Loucy (cell line): ENCODE results near the gene MRPL18.

ENCODE experiments used
- H2AFZ ChIP-seq: fragments of 200-600 bp; sonication (generic); 2 replicates; pipeline ENCODE4 v1.6.0; 2016; ENCODE audit warnings: antibody characterized with exemption, mild to moderate bottlenecking, low read length, moderate library complexity
- H3F3A ChIP-seq: fragments of 200-600 bp; 2 replicates; pipeline ENCODE4 v1.6.0; 2016; ENCODE audit warnings: antibody characterized with exemption, low read depth, mild to moderate bottlenecking
- H3K27me3 ChIP-seq: fragments of 200-600 bp; sonication (generic); 2 replicates; pipeline ENCODE4 v1.6.1; 2014; ENCODE audit warnings: low read length, mild to moderate bottlenecking; ENCODE audit not compliant: insufficient read depth, poor library complexity, severe bottlenecking
- H3K36me3 ChIP-seq: fragments of 200-600 bp; sonication (generic); 2 replicates; pipeline ENCODE4 v1.6.1; 2016; ENCODE audit warnings: low read length; ENCODE audit not compliant: insufficient read depth
- H3K4me1 ChIP-seq: fragments of 200-600 bp; sonication (generic); 2 replicates; pipeline ENCODE4 v1.5.1; 2014; ENCODE audit warnings: low read length, mild to moderate bottlenecking; ENCODE audit not compliant: insufficient read depth, poor library complexity, severe bottlenecking
- H3K4me2 ChIP-seq: fragments of 200-600 bp; sonication (generic); 2 replicates; pipeline ENCODE4 v1.6.0; 2014; ENCODE audit warnings: antibody characterized with exemption, low read length, low read depth, mild to moderate bottlenecking; ENCODE audit not compliant: poor library complexity, severe bottlenecking
- H3K4me3 ChIP-seq: fragments of 200-600 bp; sonication (generic); 2 replicates; pipeline ENCODE4 v1.5.1; 2014; ENCODE audit warnings: low read length, mild to moderate bottlenecking, mixed read lengths; ENCODE audit not compliant: poor library complexity, severe bottlenecking
- H3K79me2 ChIP-seq: fragments of 200-600 bp; sonication (generic); 2 replicates; pipeline ENCODE4 v1.6.1; 2014; ENCODE audit warnings: low read length; ENCODE audit not compliant: insufficient read depth
- H3K9ac ChIP-seq: fragments of 200-600 bp; sonication (generic); 2 replicates; pipeline ENCODE4 v1.6.0; 2014; ENCODE audit warnings: mild to moderate bottlenecking, low read depth, low read length, moderate library complexity; ENCODE audit not compliant: poor library complexity, severe bottlenecking
- H3K9me2 ChIP-seq: fragments of 200-600 bp; sonication (generic); replicated peaks from 2 replicates; pipeline ENCODE4 v1.6.1; 2016; ENCODE audit warnings: low read depth, low read length, mixed read lengths
- H3K9me3 ChIP-seq: fragments of 200-600 bp; sonication (generic); 2 replicates; pipeline ENCODE4 v1.6.1; 2014; ENCODE audit warnings: mild to moderate bottlenecking, antibody characterized with exemption, low read length, low read depth; ENCODE audit not compliant: insufficient read depth
- H4K20me1 ChIP-seq: fragments of 200-600 bp; sonication (generic); 2 replicates; pipeline ENCODE4 v1.6.0; 2014; ENCODE audit warnings: antibody characterized with exemption, low read length, mild to moderate bottlenecking; ENCODE audit not compliant: insufficient read depth, poor library complexity, severe bottlenecking
- EZH2phosphoT487 ChIP-seq: fragments of 200-600 bp; IDR thresholded peaks from 2 replicates; pipeline ENCODE4 v1.6.1; 2018; ENCODE audit warnings: antibody characterized with exemption, mild to moderate bottlenecking, moderate library complexity, borderline replicate concordance
- TF ChIP-seq, protein P1 (sequence below): fragments of 200-600 bp; sonication (generic); conservative IDR thresholded peaks from 2 replicates; pipeline ENCODE4 v1.5.1; 2014; ENCODE audit warnings: mild to moderate bottlenecking, antibody characterized with exemption, low read length

Gene MRPL18

DNA sequence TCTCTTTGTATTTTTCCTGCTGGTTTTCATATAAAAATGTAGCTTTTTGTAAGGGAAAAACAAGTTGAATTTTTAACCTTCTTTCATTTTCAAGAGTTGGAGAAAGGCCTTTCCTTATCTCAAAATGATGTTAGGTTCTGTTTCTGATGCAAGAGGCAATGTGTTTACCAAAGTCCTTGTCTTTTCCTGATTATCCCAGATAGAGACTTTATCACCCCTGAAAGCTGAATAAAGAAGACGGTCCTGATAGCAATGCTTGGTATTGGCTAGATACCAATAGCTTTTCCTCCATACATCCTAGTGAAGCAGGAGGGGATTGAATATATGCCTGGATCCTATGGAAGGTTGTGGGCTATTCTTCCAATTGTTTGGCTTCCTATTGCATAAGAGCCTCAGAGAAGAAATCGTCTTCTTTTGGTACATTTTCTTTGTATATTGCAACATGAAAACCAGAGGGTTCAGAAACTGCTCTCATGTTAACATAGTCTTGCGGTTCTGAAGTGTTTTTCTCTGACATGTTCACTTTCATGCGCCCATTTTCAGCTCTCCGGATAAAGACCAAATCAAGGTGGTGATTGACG, 15.3 kb downstream of the MRPL18 start:
- Histone ChIP-seq H4K20me1 (no peaks in the 10 kb centered on the region), H3K4me2 (no peak overlapping the region), H3K27me3 (no peaks in the 10 kb centered on the region), H3F3A (no peaks in the 10 kb centered on the region), H3K79me2 (no peaks in the 10 kb centered on the region), H3K4me1 (no peaks in the 10 kb centered on the region), H3K9me3 (no peaks in the 10 kb centered on the region), H2AFZ (no peak overlapping the region), H3K9me2 (no peaks in the 10 kb centered on the region), H3K4me3 (no peak overlapping the region), H3K9ac (no peak overlapping the region), H3K36me3 (no peaks in the 10 kb centered on the region)
- TF ChIP-seq EZH2phosphoT487: no peak
- TF ChIP-seq, protein P1, sequence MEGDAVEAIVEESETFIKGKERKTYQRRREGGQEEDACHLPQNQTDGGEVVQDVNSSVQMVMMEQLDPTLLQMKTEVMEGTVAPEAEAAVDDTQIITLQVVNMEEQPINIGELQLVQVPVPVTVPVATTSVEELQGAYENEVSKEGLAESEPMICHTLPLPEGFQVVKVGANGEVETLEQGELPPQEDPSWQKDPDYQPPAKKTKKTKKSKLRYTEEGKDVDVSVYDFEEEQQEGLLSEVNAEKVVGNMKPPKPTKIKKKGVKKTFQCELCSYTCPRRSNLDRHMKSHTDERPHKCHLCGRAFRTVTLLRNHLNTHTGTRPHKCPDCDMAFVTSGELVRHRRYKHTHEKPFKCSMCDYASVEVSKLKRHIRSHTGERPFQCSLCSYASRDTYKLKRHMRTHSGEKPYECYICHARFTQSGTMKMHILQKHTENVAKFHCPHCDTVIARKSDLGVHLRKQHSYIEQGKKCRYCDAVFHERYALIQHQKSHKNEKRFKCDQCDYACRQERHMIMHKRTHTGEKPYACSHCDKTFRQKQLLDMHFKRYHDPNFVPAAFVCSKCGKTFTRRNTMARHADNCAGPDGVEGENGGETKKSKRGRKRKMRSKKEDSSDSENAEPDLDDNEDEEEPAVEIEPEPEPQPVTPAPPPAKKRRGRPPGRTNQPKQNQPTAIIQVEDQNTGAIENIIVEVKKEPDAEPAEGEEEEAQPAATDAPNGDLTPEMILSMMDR: no peak

- Histone ChIP-seq H4K20me1 (no peaks in the 10 kb centered on the region), H3K9ac (no peak overlapping the region), H3K9me2 (no peaks in the 10 kb centered on the region), H3K4me2 (no peak overlapping the region), H3K27me3 (no peaks in the 10 kb centered on the region), H3K4me3 (no peak overlapping the region), H3K79me2 (no peaks in the 10 kb centered on the region), H2AFZ (no peak overlapping the region), H3K4me1 (no peaks in the 10 kb centered on the region), H3K36me3 (no peaks in the 10 kb centered on the region), H3F3A (no peaks in the 10 kb centered on the region), H3K9me3 (no peaks in the 10 kb centered on the region)
- TF ChIP-seq, protein P1: no peak
- no peak for TF ChIP-seq EZH2phosphoT487
Measured at GRCh38 chr6:159806021-159806458, 15.8 kb downstream of the MRPL18 start.

DNA sequence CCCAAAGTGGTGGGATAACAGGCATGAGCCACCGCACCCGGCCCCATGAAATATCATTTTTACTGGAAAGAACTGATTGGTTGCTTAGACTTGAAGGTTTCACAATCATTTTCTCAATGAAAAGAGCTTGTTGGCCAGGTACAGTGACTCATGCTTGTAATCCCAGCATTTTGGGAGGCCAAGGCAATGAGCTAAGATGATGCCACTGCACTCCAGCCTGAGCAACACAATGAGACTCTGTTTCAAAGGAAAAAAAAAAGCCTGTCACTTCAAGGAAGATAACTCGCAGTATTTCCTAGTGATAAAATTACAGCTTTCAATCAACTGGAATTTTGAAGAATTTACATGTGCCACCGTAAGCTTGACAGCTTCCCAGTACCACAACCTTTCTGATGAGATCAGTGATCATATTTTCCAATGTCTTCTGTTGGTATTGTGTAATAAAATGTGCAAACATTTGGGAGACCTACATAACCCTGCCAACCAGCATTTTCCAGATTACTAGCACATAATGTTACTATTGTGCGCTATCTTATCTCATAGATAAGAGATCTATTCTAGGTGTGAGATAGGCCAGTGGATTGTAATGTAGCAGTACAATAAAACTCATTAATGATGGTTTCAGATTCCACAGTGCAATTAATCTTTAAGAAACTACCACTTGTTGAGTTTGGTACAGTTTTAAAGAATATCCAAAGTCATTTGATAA, 17.0 kb downstream of the MRPL18 start:
- TF ChIP-seq, protein P1: no peak
- no peak for TF ChIP-seq EZH2phosphoT487
- no peak overlapping the region for H3K4me2 ChIP-seq

More for the DNA sequence above, 17.0 kb downstream of the MRPL18 start:
- Histone ChIP-seq H4K20me1 (no peaks in the 10 kb centered on the region), H3F3A (no peaks in the 10 kb centered on the region), H3K36me3 (no peaks in the 10 kb centered on the region), H3K4me3 (no peak overlapping the region), H3K79me2 (no peaks in the 10 kb centered on the region), H3K9ac (no peak overlapping the region), H2AFZ (no peak overlapping the region), H3K4me1 (no peaks in the 10 kb centered on the region), H3K27me3 (no peaks in the 10 kb centered on the region), H3K9me3 (no peaks in the 10 kb centered on the region), H3K9me2 (no peaks in the 10 kb centered on the region)
